ENCODE data around the gene TMEM174.
"Not testable (repeated sequence)": the region's sequence is repeated elsewhere in the genome, so short reads cannot be mapped to it uniquely, and the experiment has no call there.

Gene TMEM174

GRCh38 chr5:73197637-73198257 lies 24.8 kb downstream of the TMEM174 start:
- DNase-seq, result no peak

GRCh38 chr5:73198833-73199592 lies 26.0 kb downstream of the TMEM174 start:
- no peak for DNase-seq

- no peak for DNase-seq
Observed at GRCh38 chr5:73199671-73200070, 26.7 kb downstream of the TMEM174 start.

- DNase-seq, result peak; percentile 93
Observed at GRCh38 chr5:73201547-73202513, 28.8 kb downstream of the TMEM174 start.

GRCh38 chr5:73204332-73204731 lies 31.3 kb downstream of the TMEM174 start:
- DNase-seq, result peak; percentile 97

GRCh38 chr5:73204733-73205132 lies 31.7 kb downstream of the TMEM174 start:
- DNase-seq, result no peak

GRCh38 chr5:73205305-73205704 lies 32.3 kb downstream of the TMEM174 start:
- peak; percentile 82 for DNase-seq

- DNase-seq, result not testable (repeated sequence)
Observed at GRCh38 chr5:73207239-73207638, 34.2 kb downstream of the TMEM174 start.

GRCh38 chr5:73209075-73209474 lies 36.1 kb downstream of the TMEM174 start:
- not testable (repeated sequence) for DNase-seq

- DNase-seq, result not testable (repeated sequence)
Observed at GRCh38 chr5:73212693-73213092, 39.7 kb downstream of the TMEM174 start.

GRCh38 chr5:73213566-73213998 lies 40.6 kb downstream of the TMEM174 start:
- peak; percentile 41 for DNase-seq

GRCh38 chr5:73214306-73214705 lies 41.3 kb downstream of the TMEM174 start:
- no peak for DNase-seq

GRCh38 chr5:73214996-73215395 lies 42.0 kb downstream of the TMEM174 start:
- peak; percentile 90 for DNase-seq

- no peak for DNase-seq
Observed at GRCh38 chr5:73215531-73215890, 42.5 kb downstream of the TMEM174 start.

GRCh38 chr5:73215891-73216610 lies 43.1 kb downstream of the TMEM174 start:
- DNase-seq, result peak; percentile 53

GRCh38 chr5:73218552-73219171 lies 45.7 kb downstream of the TMEM174 start:
- no peak for DNase-seq

GRCh38 chr5:73219336-73219735 lies 46.3 kb downstream of the TMEM174 start:
- not testable (repeated sequence) for DNase-seq

- no peak for DNase-seq
Observed at GRCh38 chr5:73221161-73221560, 48.2 kb downstream of the TMEM174 start.

GRCh38 chr5:73221726-73222125 lies 48.7 kb downstream of the TMEM174 start:
- DNase-seq, result no peak

- DNase-seq, result no peak
Observed at GRCh38 chr5:73222173-73222572, 49.2 kb downstream of the TMEM174 start.

Measured in NCI-H2029 treated with DMSO at 0.1 percent for 48 hours (cell line).